ENCODE results near the gene CEP128.

Gene CEP128

GRCh38 chr14:80544366-80544765, 397.2 kb downstream of the CEP128 start:
- DNase-seq (ENCODE audit: low read depth), result no peak

- DNase-seq (ENCODE audit: low read depth), result no peak
These were observed 398.3 kb downstream of the CEP128 start for GRCh38 chr14:80543211-80543610.

- no peak for DNase-seq (ENCODE audit: low read depth)
These were observed 402.7 kb downstream of the CEP128 start for GRCh38 chr14:80538633-80539375.

GRCh38 chr14:80537626-80538025, 403.9 kb downstream of the CEP128 start:
- DNase-seq (ENCODE audit: low read depth), result no peak

GRCh38 chr14:80536456-80536855, 405.1 kb downstream of the CEP128 start:
- no peak for DNase-seq (ENCODE audit: low read depth)

GRCh38 chr14:80535171-80535570, 406.4 kb downstream of the CEP128 start:
- DNase-seq (ENCODE audit: low read depth), result no peak

- DNase-seq (ENCODE audit: low read depth), result peak; percentile 55
These were observed 417.9 kb downstream of the CEP128 start for GRCh38 chr14:80523518-80524117.

GRCh38 chr14:80522936-80523335, 418.6 kb downstream of the CEP128 start:
- peak; percentile 37 for DNase-seq (ENCODE audit: low read depth)

- no peak for DNase-seq (ENCODE audit: low read depth)
These were observed 419.1 kb downstream of the CEP128 start for GRCh38 chr14:80522411-80522810.

- no peak for DNase-seq (ENCODE audit: low read depth)
These were observed 420.1 kb downstream of the CEP128 start for GRCh38 chr14:80521456-80521855.

GRCh38 chr14:80519002-80519401, 422.5 kb downstream of the CEP128 start:
- no peak for DNase-seq (ENCODE audit: low read depth)

- DNase-seq (ENCODE audit: low read depth), result no peak
These were observed 423.4 kb downstream of the CEP128 start for GRCh38 chr14:80518173-80518572.

GRCh38 chr14:80507292-80507869, 434.2 kb downstream of the CEP128 start:
- DNase-seq (ENCODE audit: low read depth), result no peak

GRCh38 chr14:80504781-80505180, 436.8 kb downstream of the CEP128 start:
- peak; percentile 25 for DNase-seq (ENCODE audit: low read depth)

GRCh38 chr14:80498533-80498932, 443.0 kb downstream of the CEP128 start:
- no peak for DNase-seq (ENCODE audit: low read depth)

- no peak for DNase-seq (ENCODE audit: low read depth)
These were observed 445.4 kb downstream of the CEP128 start for GRCh38 chr14:80496090-80496489.

- DNase-seq (ENCODE audit: low read depth), result no peak
These were observed 446.8 kb downstream of the CEP128 start for GRCh38 chr14:80494769-80495168.

GRCh38 chr14:80493620-80494019, 447.9 kb downstream of the CEP128 start:
- DNase-seq (ENCODE audit: low read depth), result no peak

- no peak for DNase-seq (ENCODE audit: low read depth)
These were observed 449.9 kb downstream of the CEP128 start for GRCh38 chr14:80491650-80492049.

- DNase-seq (ENCODE audit: low read depth), result peak; percentile 71
These were observed 450.4 kb downstream of the CEP128 start for GRCh38 chr14:80491131-80491530.

GRCh38 chr14:80489513-80489912, 452.0 kb downstream of the CEP128 start:
- no peak for DNase-seq (ENCODE audit: low read depth)

GRCh38 chr14:80485764-80486163, 455.8 kb downstream of the CEP128 start:
- no peak for DNase-seq (ENCODE audit: low read depth)

GRCh38 chr14:80483331-80483730, 458.2 kb downstream of the CEP128 start:
- DNase-seq (ENCODE audit: low read depth), result no peak

All from EH (cell line).